Stimulated activated CD4-positive, alpha-beta T cell treated with anti-CD3 and anti-CD28 coated beads, Interleukin-15, amount 100 ng/mL, for 1 hour (primary cell): Measurements from ENCODE around the gene TMEM120B.
A peak's percentile ranks its signal among the peaks of the same experiment; 100 is the strongest.
"Not testable (repeated sequence)": the region's sequence is repeated elsewhere in the genome, so short reads cannot be mapped to it uniquely, and the experiment has no call there.

ENCODE experiments used
- DNase-seq, 2 donors: peaks; one replicate each; pipeline ENCODE4 v3.0.0-alpha.2; 2020; ENCODE audit warnings: low read depth in 1 of 2, low spot score in 1 of 2

The TMEM120B gene

DNA sequence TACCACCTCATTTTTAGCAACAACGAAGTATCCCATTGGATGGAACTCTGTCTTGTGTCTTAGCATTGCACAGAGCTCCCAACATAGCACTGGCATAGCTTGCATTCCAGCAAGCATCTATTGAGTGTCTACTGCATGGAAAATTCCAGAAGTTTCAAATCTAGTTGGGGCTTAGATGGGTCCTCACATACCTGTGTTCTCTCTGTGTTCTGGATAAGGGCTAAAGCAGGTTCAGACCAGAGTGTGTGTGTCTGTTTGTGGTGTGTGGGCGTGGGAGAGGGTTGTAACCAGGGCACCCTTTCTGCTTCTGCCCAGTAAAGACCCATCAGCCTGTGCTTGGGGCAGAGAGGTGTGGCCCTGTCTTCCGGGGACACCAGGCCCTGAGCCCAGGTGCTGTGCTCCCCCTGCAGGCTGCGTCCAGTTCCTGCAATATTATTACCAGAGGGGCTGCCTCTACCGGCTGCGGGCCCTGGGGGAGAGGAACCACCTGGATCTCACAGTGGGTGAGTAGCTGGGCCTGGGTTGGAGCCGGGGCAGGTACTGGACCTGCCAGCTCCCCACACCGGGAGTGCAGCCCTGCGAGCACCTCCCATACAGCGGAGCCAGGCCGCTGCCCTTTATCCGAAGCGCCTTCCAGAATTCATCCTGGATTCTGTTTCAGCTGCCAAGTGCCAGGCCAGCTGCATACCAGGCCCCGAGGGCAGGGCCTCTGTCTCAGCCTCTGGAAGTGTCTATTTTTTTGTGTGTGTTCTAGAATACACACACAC is 60.6 kb downstream of the TMEM120B start:
- peak; percentile 57 to 64 for DNase-seq

DNA sequence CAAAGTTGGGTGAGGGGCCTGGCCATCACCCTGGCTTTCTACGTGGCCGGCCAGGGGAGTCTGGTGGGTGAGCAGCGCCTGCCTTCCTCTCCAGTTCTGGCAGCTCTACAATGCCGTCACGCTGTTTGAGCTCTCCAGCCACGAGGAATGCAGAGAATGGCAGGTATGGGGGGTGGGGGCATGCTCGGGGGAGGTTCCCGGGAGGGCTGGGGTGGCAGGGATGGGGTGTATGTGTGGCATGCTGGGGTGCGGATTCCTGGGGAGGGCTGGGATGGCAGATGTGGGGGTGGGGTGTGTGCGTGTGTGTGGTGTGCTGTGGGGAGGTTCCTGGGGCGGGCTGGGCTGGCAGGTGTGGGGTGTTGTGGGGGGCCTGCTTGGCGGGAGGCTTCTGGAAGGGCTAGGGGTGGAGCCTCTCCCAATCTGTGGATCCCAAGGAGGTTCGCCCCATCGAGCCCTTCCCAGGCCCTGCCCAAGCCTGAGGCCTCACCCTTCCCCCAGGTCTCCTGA is 62.5 kb downstream of the TMEM120B start:
- DNase-seq, result no peak

DNA sequence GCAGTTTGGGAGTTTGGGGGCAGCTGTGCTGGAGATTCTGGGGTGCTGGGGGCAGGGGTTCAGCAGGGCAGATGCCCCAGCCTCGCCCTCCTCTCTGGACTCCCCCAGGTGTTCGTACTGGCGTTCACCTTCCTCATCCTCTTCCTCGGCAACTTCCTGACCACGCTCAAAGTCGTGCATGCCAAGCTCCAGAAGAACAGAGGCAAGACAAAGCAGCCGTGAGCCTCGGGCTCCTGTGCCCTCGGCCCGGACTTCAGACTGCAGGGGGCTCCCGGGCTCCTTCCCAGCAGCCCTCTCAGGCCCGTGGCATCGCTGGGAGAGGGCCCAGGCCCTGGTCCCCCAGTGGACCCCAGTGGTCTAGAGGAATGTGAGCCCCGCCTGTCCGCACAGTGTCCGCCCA is 62.9 kb downstream of the TMEM120B start:
- DNase-seq, result no peak

DNA sequence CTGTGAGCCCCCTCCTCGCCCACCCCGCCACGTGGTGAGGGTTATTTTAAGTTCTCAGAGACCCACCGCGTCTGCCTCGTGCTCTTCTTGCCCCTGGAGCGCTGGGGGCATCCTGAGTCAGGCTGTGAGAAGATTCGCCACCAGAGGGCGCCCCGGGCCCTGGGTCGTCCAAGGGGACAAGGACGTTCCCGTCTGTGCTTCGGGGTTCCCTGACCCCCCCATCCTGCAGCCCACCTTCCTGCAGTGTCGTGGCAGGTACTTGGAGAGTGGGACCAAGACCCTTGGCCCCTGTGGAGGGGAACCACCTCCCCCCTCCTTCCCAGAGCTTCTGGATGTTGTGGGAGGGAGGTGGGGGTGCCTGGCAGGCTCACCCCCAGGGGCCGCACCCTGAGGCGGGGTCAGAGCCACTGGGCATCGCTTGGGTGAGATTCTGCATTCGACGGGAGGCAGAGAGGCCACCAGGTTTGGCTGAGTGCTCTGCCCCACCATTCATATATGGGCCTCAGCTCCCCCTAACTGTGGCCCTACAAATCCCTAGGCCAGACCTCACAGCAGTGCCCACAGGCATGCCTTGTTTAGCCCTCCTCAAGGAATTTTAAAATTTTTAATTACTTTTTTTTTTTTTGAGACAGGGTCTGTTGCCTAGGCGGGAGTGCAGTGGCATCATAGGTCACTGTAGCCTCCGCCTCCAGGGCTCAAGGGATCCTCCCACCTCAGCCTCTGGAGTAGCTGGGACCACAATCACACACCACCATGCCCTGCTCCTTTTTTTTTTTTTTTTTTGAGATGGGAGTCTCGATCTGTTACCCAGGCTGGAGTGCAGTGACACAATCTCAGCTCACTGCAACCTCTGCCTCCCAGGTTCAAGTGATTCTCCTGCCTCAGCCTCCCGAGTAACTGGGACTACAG is 63.9 kb downstream of the TMEM120B start:
- DNase-seq, result peak; percentile 87 to 92

DNA sequence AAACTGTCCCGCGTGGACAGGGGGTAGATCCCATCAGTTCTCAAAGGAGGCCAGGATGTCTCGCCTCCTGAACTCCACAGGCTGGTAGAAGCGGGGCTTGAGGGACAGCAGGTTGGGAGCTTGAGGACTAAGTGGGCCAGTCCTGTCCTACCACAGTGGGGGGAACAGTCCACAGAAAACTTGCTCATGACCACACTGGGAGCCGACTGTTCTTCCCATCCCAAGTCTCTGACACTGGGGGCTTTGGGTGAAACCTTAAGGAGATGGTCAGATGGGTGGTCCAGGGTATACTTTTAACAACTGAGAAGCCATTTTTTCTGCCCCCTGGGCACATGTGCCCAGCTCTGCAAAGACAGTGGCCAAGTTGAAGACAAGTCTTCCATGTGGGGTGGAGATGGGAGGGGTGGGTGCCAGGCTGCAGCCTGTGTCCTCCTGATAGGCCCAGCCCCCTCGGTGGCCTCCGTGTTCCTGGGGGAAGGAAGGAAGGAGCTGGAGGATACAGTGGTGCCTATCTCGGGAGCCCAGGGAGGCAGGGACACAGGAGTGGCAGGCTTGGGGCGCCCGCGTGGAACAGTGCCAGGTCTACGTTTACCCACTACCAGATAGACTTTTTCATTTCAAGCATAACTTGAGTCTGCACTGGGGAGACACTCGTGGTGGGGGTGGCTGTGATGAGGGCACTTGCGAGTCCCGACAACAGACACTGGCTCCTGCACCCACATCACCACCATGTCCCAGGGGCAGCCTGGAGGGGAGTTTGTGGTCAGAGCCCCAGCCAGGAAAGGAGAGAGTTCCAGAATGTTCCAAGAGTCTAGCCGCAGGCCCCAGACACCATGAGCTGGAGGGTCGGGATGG is 66.2 kb downstream of the TMEM120B start:
- no peak for DNase-seq

DNA sequence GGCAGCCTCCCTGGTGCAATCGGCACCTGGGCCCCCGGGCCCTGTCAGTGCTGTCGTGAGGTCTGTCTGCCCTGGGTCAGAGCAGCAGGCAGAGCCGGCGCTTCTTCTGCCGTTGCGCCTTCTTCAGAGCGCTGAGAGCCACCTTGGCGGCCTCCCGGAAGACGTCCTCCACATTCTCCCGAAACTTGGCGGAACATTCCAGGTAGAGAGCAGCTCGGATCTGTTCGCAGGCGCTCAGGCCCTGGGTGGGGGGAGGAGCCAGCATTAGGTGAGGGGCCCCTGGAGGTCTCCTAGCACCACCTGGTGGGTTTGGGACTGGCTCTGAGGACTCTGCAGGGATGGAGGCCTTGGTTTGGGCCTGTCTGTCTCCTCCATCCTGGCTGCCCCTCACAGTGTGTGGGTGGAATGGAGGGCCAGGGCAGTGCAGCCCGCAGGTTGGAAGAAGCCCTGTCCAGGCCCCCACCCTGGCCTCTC is 66.9 kb downstream of the TMEM120B start:
- DNase-seq, result no peak

DNA sequence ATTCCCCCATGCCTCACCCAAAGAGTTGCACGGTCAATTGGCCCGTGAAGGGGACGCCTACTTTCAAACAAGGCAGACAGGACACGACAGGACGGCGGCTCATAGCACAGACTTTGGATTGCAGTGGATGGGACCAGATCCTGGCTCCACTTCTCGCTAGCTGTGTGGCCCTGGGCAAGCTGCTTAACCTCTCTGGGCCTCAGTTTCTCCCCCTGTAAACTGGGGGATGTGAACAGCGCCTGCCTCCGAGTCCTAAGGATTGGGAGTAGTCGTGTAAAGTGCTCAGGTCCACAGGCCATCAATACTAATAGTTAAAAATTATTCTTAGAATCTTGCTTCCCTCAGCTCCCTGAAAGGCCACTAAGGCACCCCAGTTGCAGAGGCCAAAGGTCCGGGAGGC is 67.9 kb downstream of the TMEM120B start:
- DNase-seq, result no peak

DNA sequence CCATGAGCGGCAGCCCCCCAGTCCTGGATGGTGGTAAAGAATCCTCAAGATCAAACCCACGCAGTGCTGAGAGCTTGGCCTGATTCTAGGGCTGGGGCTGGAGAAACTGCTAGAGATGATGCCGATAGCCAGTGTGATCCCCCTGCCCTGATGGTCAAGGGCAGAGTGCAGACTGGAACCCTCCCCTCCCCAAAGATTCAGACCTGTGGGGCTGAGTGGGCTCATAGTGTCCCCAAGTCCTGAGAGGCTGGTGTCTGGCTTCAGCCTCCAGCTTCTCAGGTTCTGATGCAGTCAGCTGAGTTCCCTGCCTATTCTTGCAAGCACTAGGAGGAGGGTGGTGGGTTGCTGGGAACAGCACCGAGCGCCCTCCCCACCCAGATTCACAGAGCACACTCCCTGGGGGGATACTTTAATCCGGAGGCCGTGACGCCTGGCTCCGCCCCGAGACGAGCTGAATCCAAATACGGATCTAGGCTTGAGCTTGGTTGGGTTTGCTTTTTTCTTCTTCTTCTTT is 69.0 kb downstream of the TMEM120B start:
- DNase-seq, result no peak

DNA sequence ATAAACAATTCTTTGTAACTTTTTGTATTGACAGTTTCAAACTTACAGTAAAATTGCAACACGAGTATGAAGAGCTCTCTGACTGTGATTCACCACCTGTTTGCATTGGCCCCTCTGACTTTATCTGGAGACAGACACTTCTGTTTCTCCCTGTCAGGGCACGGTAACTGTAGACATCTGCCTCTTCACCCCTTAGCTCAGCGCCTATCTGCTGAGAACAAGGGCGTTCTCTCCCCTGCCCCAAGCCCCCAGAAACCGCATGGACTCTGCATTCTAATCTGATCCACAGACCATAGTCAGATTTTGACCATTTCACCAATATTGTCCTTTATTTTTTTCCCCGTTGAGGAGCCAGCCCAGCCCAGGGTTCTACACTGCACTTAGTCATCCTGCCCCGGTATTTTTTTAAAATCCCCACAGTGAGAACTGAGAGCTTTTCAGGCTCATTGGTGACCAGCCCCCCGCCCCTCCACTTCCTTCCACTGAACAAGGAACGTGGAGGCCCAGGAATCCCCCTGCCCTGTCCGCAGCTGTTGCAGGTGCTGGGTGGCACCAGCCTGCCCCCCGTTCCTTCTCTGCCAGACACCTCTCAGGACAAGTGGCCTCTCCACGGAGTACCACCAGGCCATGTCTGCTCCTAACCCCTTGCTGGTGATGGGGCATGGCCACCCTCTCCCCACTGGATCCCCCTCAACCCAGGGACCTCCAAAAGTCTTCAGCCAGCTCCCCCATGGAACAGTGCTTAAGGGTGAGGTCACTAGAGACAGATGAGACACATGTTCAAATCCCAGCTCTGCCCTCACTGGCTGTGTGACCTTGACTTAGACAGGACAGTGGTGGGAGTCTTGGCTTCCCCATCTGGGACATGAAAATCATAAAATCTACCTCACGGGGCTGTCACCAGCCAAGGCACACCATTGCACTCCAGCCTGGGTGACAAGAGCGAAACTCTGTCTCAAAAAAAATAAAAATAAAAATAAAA is 69.7 kb downstream of the TMEM120B start:
- peak in 1 of 2 donors; percentile 56 for DNase-seq

DNA sequence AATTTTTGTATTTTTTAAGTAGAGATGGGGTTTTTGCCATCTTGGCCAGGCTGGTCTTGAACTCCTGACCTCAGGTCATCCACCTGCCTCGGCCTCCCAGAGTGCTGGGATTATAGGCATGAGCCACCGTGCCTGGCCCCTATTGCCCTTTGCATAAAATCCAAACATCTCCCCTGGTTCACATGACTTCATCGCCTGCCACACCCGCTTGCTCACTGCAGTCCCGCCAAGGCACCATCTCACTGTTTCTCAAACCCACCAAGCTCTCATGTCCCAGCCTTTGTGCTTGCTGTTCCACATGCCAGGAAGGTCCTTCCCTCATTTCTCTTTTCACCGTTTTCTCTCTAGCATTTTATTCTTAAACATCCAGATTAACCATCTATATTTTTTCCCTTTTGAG is 71.2 kb downstream of the TMEM120B start:
- DNase-seq, result no peak

DNA sequence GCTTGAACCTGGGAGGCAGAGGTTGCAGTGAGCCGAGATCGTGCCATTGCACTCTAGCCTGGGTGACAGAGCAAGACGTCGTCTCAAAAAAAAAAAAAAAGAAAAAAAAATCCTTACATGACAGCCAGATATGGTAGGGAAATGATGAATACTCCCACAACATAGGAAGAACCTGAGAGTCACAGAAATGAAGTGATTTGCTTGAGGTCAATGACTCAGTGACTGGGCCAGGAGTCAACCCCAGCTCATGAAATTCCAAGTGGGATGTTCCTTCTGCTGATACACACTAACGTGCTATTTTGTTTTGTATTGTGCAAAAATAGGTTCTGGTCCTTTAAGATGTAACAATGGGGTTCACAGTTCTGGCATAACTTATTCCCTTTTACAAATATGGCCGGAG is 71.9 kb downstream of the TMEM120B start:
- DNase-seq, result no peak

DNA sequence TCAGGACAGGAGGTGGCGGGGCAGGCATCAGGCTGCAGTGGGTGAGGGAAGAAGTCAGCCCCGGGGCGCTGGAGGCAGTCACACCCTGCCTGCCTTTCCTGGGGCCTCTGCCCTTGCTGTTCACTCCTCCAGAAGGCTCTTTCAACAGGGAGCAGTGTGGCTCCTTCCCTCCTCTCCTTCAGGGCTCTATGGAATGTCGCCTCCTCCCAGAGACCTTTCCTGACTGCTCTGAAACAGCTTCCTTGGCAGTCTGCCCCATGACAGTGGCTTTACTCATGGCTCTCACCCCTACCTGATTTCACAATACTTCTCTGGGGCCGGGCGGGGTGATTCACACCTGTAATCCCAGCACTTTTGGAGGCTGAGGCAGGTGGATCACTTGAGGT is 73.9 kb downstream of the TMEM120B start:
- no peak for DNase-seq

DNA sequence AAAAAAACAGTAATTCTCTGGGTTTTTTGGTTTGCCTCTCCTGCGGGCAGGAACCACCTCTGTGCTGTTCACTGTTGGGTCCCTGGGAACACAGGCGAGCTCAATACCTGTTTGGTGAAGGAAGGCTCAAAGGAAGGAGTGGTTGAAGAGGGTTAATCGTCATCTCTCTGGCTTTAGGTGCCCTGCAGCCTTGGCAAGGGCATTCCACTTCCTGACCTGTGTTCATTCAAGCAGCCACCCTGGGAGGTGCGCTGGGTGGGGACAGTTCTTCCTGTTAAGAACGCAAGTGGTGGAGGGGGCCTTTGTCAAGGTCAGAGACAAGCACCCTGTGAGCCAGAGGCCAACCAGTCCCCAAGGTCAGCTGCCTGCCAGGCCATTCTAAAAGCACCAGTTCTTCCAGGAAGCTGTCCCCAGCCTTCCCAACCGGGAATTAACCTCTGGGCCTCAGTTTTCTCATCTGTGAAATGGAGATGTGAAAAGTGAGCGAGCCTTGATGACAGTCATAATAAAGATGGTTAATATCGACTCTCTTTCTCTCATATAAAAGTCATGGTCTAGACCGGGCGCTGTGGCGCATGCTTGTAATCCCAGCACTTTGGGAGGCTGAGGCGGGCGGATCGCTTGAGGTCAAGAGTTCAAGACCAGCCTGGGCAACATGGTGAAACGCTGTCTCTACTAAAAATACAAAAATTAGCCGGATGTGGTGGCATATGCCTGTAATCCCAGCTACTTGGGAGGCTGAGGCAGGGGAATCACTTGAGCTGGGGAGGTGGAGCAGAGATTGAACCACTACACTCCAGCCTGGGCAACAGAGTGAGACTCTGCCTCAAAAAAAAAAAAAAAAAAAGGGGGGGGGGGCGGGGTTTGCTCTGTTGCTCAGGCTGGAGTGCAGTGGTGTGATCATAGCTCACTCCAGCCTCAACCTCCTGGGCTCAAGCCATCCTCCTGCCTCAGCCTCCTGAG is 74.8 kb downstream of the TMEM120B start:
- DNase-seq, result no peak

DNA sequence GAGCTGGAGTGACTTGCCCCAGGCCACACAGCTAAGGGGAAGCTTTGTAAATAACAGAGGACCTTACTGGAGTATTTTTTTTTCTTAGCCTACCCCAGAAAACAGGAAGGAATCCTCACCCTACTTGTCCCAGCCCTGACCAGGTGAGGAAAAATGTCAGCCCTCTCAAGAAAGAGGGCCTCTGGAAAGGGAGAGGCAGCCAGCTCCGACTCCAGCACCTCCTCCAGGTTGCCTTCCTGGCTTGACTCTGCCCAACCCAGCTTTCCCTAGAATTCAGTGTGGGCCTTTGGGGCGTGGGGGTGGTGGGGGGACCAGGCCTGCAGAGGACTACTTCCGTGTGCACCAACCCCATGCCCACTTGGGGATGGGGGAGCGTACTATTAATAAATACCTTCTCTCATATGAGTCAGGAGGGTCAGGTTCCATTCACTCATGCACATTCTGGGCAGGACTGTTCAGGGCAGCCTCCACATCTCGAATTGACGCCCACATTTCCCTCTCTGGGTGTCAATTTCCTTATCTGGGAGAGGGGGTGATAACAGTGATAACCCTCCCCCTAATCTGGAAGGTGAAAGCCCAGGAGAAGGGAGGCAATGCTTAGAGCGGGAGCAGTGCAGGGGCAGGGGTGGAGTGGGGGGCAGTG is 75.7 kb downstream of the TMEM120B start:
- DNase-seq, result no peak

DNA sequence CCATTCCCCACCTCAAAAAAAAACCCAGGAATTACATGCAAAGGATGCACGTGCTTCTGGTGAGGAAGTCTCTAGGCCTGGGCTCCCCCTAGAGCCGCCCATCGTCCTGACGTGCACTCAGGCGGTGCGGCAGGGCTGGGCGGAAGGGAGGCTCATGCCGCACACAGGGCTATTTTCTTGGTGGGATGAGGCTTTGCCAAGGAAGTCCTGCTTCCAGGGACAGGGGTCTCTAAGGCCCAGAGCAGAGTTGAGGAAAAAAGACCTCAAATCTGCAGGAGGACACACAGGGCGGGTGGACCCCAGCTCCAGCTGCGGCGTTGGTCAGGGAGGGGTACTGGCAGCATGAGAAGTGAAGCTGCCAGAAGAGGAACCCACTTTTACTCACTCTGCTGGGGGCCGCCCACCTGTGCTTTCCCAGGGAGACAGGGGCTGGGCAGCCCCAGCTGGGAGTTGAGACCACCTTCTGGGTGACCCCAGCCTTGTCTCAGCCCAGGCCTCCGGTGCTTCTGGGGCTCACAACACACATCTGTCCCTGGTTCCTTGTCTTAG is 76.8 kb downstream of the TMEM120B start:
- no peak for DNase-seq

DNA sequence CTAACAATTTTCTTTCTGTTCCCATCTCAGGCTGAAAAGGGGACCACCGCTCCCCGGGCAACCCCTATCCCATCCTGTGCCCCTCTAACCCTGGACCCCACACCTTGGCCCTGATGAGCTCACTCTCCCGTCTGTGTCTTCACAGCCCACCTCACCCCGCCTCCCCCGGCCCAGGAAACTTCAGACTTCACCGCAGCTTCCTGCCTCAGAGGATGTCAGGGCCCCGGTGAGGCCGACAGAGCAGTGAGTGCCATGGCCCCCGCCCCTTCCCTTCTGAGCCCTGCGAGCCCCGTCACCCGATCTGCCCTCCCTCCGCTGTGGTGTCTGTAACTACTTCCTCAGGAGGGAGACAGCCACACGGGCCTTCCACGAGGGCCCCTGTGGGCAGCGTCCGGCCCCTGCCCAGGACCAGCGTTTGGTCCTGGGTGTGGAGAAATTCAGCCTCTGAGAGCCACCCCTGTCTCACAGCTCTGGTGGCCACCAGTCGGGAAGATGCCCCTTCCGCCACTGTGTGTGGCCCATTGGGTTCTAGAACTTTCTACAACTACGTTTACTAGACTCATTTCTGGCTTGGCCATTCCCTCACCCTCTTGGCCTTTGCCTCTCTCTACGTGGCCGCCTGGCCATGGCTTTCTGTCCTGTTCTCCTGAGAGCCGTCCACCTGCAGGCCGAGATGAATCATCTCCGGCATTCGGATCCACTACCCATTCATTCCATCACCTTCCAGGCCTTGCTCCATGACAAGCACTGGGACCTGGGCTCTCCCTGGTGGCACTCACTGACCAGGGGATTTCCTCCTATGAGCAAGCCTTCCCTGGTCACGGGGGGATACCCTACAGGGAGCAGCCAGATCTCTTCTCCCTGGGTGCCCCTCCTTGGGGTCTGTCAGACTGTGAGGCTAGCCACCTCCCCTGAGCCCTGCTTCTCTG is 77.5 kb downstream of the TMEM120B start:
- peak; percentile 88 for DNase-seq

DNA sequence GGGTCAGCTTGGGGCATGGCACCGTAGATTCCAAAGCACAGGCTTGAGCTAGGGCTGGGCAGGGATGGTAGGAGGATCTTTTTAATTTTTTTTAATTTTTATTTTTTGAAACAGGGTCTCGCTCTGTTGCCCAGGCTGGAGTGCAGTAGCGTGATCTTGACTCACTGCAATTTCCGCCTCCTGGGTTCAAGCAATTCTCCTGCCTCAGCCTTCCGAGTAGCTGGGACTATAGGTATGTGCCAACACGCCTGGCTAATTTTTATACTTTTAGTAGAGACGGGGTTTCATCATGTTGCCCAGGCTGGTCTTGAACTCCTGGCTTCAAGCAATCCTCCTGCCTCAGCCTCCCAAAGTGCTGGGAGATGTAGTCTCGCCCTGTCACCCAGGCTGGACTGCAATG is 78.2 kb downstream of the TMEM120B start:
- DNase-seq, result not testable (repeated sequence)
